GM21447 (cell line): ENCODE results near the gene RAD9A.

ENCODE experiments used
- ATAC-seq: cut with Tn5 transposase; IDR thresholded peaks from one replicate; pipeline ENCODE4 v1.9.1; 2021; ENCODE audit not compliant: unreplicated experiment

Gene RAD9A

GRCh38 chr11:67356864-67357561, 34.8 kb upstream of the RAD9A start:
- no peak for ATAC-seq

- ATAC-seq, result no peak
Observed at GRCh38 chr11:67357831-67358670, 33.7 kb upstream of the RAD9A start.

- ATAC-seq, result no peak
Observed at GRCh38 chr11:67364169-67364568, 27.6 kb upstream of the RAD9A start.

- no peak for ATAC-seq
Observed at GRCh38 chr11:67364783-67365722, 26.7 kb upstream of the RAD9A start.

- no peak for ATAC-seq
Observed at GRCh38 chr11:67365736-67366444, 25.9 kb upstream of the RAD9A start.

- ATAC-seq, result no peak
Observed at GRCh38 chr11:67366546-67366945, 25.2 kb upstream of the RAD9A start.

- ATAC-seq, result no peak
Observed at GRCh38 chr11:67366961-67367760, 24.6 kb upstream of the RAD9A start.

GRCh38 chr11:67367761-67368227, 24.0 kb upstream of the RAD9A start:
- no peak for ATAC-seq

- peak; percentile 54 for ATAC-seq
Observed at GRCh38 chr11:67368621-67369020, 23.2 kb upstream of the RAD9A start.

GRCh38 chr11:67369275-67369674, 22.5 kb upstream of the RAD9A start:
- no peak for ATAC-seq

GRCh38 chr11:67369801-67370284, 21.9 kb upstream of the RAD9A start:
- ATAC-seq, result no peak

- no peak for ATAC-seq
Observed at GRCh38 chr11:67370351-67371076, 21.3 kb upstream of the RAD9A start.

GRCh38 chr11:67371189-67371910, 20.4 kb upstream of the RAD9A start:
- no peak for ATAC-seq

- no peak for ATAC-seq
Observed at GRCh38 chr11:67371911-67372320, 19.9 kb upstream of the RAD9A start.

GRCh38 chr11:67372321-67372992, 19.3 kb upstream of the RAD9A start:
- ATAC-seq, result no peak

- no peak for ATAC-seq
Observed at GRCh38 chr11:67372993-67373647, 18.7 kb upstream of the RAD9A start, which contains the start of gene CLCF1. Gene CLCF1, minus strand, starts transcription at chr11:67373598. Its CDS starts 59 bp downstream, at chr11:67373539.
